SK-N-SH treated with all-trans-retinoic acid at 6 μM for 48 hours (cell line): ENCODE measurements around the gene EBP.
A peak's percentile ranks its signal among the peaks of the same experiment; 100 is the strongest.

Source experiments
- ATAC-seq: fragments of 200-7000 bp; cut with Tn5 transposase; 3 replicates; pipeline ENCODE4 v1.9.1; 2020; ENCODE audit warnings: mild to moderate bottlenecking, moderate library complexity
- ARNTL ChIP-seq: fragments of 450-650 bp; formaldehyde crosslinking; IDR thresholded peaks from 2 replicates; pipeline ENCODE4 v1.5.0; 2020; ENCODE audit warnings: low read depth, mild to moderate bottlenecking, moderate library complexity, borderline replicate concordance
- BACH2 ChIP-seq: fragments of 250-450 bp; sonication (Bioruptor Pico); IDR thresholded peaks from 2 replicates; pipeline ENCODE4 v1.9.0; 2021; ENCODE audit warnings: mild to moderate bottlenecking, borderline replicate concordance
- CSDC2 ChIP-seq: fragments of 250-450 bp; sonication (Bioruptor Pico); IDR thresholded peaks from 2 replicates; pipeline ENCODE4 v1.5.0; 2020; ENCODE audit warnings: mild to moderate bottlenecking, moderate library complexity
- GLIS3 ChIP-seq: fragments of 250-450 bp; sonication (Bioruptor Pico); IDR thresholded peaks from 2 replicates; pipeline ENCODE4 v1.5.0; 2020; ENCODE audit warnings: mild to moderate bottlenecking, moderate library complexity
- ISL1 ChIP-seq: fragments of 250-450 bp; sonication (Bioruptor Pico); IDR thresholded peaks from 2 replicates; pipeline ENCODE4 v2.1.2; 2022; ENCODE audit warnings: mild to moderate bottlenecking, moderate library complexity
- OSR1 ChIP-seq: fragments of 250-450 bp; sonication (Bioruptor Pico); IDR thresholded peaks from 2 replicates; pipeline ENCODE4 v1.8.0; 2022; ENCODE audit warnings: moderate library complexity, mild to moderate bottlenecking, inconsistent platforms
- PATZ1 ChIP-seq: fragments of 250-450 bp; sonication (Bioruptor Pico); IDR thresholded peaks from 2 replicates; pipeline ENCODE4 v1.8.0; 2020; ENCODE audit warnings: mild to moderate bottlenecking, moderate library complexity, borderline replicate concordance
- RARB ChIP-seq: fragments of 250-450 bp; sonication (Bioruptor Pico); IDR thresholded peaks from 2 replicates; pipeline ENCODE4 v1.8.0; 2021; ENCODE audit warnings: mild to moderate bottlenecking, moderate library complexity
- SNAI2 ChIP-seq: fragments of 250-450 bp; sonication (Bioruptor Pico); IDR thresholded peaks from 2 replicates; pipeline ENCODE4 v1.5.0; 2020; ENCODE audit warnings: mild to moderate bottlenecking, moderate library complexity
- TOX ChIP-seq: fragments of 250-450 bp; sonication (Bioruptor Pico); IDR thresholded peaks from 2 replicates; pipeline ENCODE4 v1.8.0; 2021; ENCODE audit warnings: mild to moderate bottlenecking, moderate library complexity, borderline replicate concordance
- TSHZ2 ChIP-seq: fragments of 250-450 bp; sonication (Bioruptor Pico); IDR thresholded peaks from 2 replicates; pipeline ENCODE4 v1.5.0; 2020; ENCODE audit warnings: mild to moderate bottlenecking, moderate library complexity
- ZC3H10 ChIP-seq: fragments of 250-450 bp; sonication (Bioruptor Pico); IDR thresholded peaks from 2 replicates; pipeline ENCODE4 v1.5.1; 2021; ENCODE audit warnings: mild to moderate bottlenecking, moderate library complexity
- ZFP3 ChIP-seq: fragments of 250-450 bp; sonication (Bioruptor Pico); IDR thresholded peaks from 2 replicates; pipeline ENCODE4 v1.5.0; 2020; ENCODE audit warnings: mild to moderate bottlenecking, moderate library complexity
- ZFP30 ChIP-seq: fragments of 450-650 bp; formaldehyde crosslinking; IDR thresholded peaks from 2 replicates; pipeline ENCODE4 v1.5.0; 2022; ENCODE audit warnings: mild to moderate bottlenecking, moderate library complexity
- ZNF565 ChIP-seq: fragments of 450-650 bp; formaldehyde crosslinking; conservative IDR thresholded peaks from 2 replicates; pipeline ENCODE4 v1.5.0; 2020; ENCODE audit warnings: low read depth, mild to moderate bottlenecking, moderate library complexity
- ZNF70 ChIP-seq: fragments of 450-650 bp; formaldehyde crosslinking; IDR thresholded peaks from 2 replicates; pipeline ENCODE4 v1.5.0; 2020; ENCODE audit warnings: mild to moderate bottlenecking, moderate library complexity
- TF ChIP-seq, protein P1 (sequence below): fragments of 250-450 bp; sonication (Bioruptor Pico); IDR thresholded peaks from 2 replicates; pipeline ENCODE4 v1.8.0; 2021; ENCODE audit warnings: low read depth, mild to moderate bottlenecking, moderate library complexity, borderline replicate concordance

EBP gene

GRCh38 chrX:48480583-48480982, 41.0 kb upstream of the EBP start:
- no peak for TF ChIP-seq GLIS3
- ATAC-seq, result no peak

GRCh38 chrX:48482526-48482925, 39.1 kb upstream of the EBP start:
- ATAC-seq, result no peak
- TF ChIP-seq CSDC2 (CRISPR knock-in tag) (no peak), RARB (CRISPR knock-in tag) (no peak), ARNTL (CRISPR knock-in tag) (no peak), BACH2 (no peak), ZNF565 (CRISPR knock-in tag) (no peak), ZFP30 (CRISPR knock-in tag) (no peak), TOX (CRISPR knock-in tag) (no peak), TSHZ2 (CRISPR knock-in tag) (no peak), ZC3H10 (no peak), ZNF70 (CRISPR knock-in tag) (no peak), SNAI2 (CRISPR knock-in tag) (no peak), ZFP3 (CRISPR knock-in tag) (no peak), PATZ1 (CRISPR knock-in tag) (no peak), GLIS3 (no peak)
- TF ChIP-seq, protein P1, sequence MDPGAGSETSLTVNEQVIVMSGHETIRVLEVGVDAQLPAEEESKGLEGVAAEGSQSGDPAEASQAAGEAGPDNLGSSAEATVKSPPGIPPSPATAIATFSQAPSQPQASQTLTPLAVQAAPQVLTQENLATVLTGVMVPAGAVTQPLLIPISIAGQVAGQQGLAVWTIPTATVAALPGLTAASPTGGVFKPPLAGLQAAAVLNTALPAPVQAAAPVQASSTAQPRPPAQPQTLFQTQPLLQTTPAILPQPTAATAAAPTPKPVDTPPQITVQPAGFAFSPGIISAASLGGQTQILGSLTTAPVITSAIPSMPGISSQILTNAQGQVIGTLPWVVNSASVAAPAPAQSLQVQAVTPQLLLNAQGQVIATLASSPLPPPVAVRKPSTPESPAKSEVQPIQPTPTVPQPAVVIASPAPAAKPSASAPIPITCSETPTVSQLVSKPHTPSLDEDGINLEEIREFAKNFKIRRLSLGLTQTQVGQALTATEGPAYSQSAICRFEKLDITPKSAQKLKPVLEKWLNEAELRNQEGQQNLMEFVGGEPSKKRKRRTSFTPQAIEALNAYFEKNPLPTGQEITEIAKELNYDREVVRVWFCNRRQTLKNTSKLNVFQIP, result no peak

DNA sequence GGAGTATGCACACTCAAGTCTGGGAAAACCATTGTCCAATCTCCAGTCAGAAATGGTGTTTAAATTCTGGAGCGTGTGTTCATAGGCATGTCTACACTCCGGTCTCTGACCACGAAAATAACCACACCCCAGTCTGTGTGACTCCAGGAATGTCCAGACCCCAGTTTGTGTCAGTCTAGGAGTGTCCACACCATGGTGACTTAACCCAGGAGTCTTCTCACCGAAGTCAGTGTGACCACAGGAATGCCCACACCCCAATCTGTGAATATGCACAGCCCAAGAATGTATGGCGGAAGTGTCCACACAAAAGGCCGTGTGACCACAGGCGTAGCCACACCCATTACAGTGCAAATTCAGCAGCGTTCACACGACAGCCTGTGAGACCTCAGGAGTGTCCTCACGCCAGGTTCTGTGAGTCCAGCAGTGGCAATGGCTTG, 34.2 kb upstream of the EBP start:
- TF ChIP-seq, protein P1, result no peak
- TF ChIP-seq ISL1 (CRISPR knock-in tag), result no peak
- no peak for TF ChIP-seq PATZ1 (CRISPR knock-in tag)
- TF ChIP-seq SNAI2 (CRISPR knock-in tag), result no peak
- no peak for TF ChIP-seq TOX (CRISPR knock-in tag)
- no peak for TF ChIP-seq GLIS3
- no peak for TF ChIP-seq TSHZ2 (CRISPR knock-in tag)
- no peak for TF ChIP-seq ZNF565 (CRISPR knock-in tag)
- no peak for TF ChIP-seq ZFP30 (CRISPR knock-in tag)
- no peak for TF ChIP-seq RARB (CRISPR knock-in tag)
- TF ChIP-seq OSR1 (CRISPR knock-in tag), result no peak
- TF ChIP-seq, all 23 proteins: peak for 0
- ATAC-seq, result peak; percentile 71
